Measurements from ENCODE around the gene TNIP1.

TNIP1 gene

GRCh38 chr5:151040211-151040747, 40.6 kb downstream of the TNIP1 start:
- no peak for DNase-seq (ENCODE audit: low read depth)

- no peak for DNase-seq (ENCODE audit: low read depth)
These were observed 41.2 kb downstream of the TNIP1 start for GRCh38 chr5:151039665-151040064.

GRCh38 chr5:151038801-151039238, 42.0 kb downstream of the TNIP1 start:
- no peak for DNase-seq (ENCODE audit: low read depth)

- DNase-seq (ENCODE audit: low read depth) = no peak
These were observed 42.5 kb downstream of the TNIP1 start for GRCh38 chr5:151038412-151038745.

DNA sequence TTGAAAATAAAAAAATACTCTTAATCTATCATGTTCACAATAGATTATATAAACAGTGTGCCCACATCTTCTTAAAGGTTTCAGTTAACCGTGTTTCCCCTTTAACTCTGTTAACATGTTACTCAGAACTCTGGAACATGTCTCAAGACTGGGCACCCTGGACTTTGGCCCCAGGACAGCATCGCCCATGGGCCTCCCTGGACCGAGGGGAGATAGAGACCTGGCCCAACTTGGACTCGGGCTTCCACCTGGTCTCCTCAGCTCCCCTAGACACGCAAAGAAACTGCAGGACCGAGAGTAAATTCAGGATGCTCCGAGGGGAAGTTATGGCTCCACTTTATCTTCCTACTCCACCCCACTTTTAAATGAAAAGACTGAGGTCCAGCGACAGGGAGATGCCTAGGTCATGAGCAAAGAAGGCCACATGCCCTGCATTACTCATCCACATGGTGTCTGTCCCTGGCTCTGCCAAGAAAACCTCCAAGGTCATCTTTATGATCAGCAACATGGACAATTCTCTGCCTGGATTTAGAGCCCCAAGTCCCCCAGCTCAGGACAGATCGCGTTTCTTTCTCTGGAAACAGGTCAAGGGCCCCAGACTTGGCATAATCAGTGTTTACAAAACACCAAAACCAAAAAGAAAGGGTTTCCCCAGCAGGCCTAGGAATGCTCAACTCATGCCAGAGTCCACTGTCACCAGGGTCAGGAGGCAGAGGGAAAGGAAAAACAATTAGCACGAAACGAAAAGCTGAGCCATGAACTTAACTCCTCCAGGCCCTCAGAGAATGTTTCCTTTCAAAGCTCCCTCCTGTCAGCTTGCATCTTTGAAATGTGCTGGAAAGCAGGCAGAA, 43.0 kb downstream of the TNIP1 start:
- DNase-seq (ENCODE audit: low read depth) = peak; percentile 60

DNA sequence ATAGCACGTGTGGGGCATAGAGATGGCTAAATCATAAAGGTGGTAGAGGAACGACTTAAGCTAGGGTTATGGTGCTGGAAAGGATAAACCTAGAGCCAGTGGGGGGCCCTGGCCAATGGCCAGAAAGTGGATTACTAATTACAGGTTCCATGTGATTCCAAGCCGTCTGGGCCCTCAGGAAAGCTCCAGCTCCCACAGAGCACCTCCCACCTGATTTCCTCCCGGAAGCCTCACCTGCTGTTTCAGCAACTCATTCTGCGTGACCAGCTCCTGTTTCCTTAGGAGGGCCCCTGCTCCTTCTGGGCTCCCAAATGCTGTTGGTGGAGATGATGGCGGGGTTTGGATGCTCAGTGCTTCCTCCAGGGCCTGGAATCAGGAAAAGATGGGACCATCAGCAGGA, 44.3 kb downstream of the TNIP1 start:
- DNase-seq (ENCODE audit: low read depth) = no peak

- DNase-seq (ENCODE audit: low read depth) = no peak
These were observed 46.1 kb downstream of the TNIP1 start for GRCh38 chr5:151034422-151035379.

GRCh38 chr5:151033217-151033934, 47.5 kb downstream of the TNIP1 start:
- no peak for DNase-seq (ENCODE audit: low read depth)

DNA sequence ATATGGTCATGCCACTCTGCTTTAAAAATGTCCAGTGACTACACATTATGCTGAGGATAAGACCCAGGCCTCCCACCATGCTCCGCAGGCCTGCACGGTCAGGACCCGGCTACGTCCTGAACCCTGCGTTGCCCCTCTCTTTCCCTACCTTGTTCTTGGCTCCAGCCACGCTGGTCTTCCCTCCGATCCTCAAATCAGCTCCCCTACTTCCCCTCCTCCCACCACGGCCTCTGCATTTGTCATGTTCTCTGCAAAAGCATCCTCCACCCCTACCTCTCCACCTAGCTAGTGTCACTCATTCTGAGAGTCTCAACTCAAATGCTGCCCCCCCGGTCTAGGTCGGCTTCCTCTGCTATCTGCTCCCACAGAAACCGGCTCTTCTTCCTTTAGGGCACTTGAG, 49.3 kb downstream of the TNIP1 start:
- DNase-seq (ENCODE audit: low read depth) = no peak

GRCh38 chr5:151030379-151030778, 50.5 kb downstream of the TNIP1 start:
- no peak for DNase-seq (ENCODE audit: low read depth)

- no peak for DNase-seq (ENCODE audit: low read depth)
These were observed 50.8 kb downstream of the TNIP1 start for GRCh38 chr5:151030056-151030336.

DNA sequence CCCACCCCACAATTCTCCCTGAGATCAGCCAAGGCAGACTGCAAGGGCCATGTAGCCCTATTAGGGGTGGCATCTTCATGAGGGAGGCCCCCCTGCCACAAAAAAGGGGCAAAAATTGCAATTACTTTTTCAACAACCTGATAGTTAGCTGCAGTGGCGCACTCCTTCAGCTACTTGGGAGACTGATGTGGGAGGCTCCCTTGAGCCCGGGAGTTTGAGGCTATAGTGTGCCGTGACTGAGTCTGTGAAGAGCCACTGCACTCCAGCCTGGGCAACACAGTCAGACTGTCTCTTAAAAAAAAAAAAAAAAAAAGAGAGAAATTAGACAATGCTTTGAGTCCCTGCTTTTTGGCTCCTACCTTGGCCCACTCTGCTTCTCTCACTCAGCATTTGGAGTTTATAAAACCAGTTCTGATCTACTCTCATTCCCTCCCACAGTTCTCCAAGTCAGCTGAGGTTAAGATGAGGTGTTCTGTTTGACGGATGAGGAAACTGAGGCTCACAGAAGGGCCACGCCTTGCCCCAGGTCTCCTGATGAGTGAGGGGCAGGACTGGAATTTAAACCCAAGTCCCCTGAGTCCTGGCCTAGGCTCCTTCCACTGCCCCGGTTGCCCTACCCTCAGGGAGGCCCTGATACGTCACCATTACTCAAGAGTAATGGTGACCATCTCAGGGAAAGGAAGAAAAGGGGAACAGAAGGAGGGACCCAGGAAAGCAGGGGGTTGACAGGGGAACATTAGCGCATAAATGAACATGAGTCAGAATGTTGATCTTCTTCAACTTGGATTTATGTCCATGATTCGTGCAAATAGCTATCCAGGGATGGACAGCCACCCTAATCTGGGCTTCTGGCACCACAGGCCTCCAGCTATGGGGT, 51.4 kb downstream of the TNIP1 start:
- no peak for DNase-seq (ENCODE audit: low read depth)

- no peak for DNase-seq (ENCODE audit: low read depth)
These were observed 52.1 kb downstream of the TNIP1 start for GRCh38 chr5:151028717-151029116.

- no peak for DNase-seq (ENCODE audit: low read depth)
These were observed 52.8 kb downstream of the TNIP1 start for GRCh38 chr5:151027961-151028479.

DNA sequence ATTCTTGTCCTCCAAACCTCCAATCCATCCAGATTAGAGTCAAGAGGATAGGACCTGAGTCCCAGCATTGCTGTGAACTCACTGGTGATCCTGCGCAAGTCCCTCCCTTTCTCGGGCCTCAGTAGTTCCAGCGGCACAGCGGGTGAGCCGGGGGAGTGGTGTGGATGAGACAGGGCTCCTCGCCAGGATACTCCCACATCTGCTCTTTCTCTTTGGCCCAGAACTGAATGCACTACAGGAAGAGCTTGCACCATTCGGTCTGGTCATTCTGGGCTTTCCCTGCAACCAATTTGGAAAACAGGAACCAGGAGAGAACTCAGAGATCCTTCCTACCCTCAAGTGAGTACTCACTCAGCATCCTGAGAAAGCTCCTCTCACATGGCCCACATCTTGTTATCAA, 54.2 kb downstream of the TNIP1 start:
- no peak for DNase-seq (ENCODE audit: low read depth)

- DNase-seq (ENCODE audit: low read depth) = no peak
These were observed 54.7 kb downstream of the TNIP1 start for GRCh38 chr5:151026088-151026487.

- DNase-seq (ENCODE audit: low read depth) = no peak
These were observed 55.6 kb downstream of the TNIP1 start for GRCh38 chr5:151025250-151025606.

DNA sequence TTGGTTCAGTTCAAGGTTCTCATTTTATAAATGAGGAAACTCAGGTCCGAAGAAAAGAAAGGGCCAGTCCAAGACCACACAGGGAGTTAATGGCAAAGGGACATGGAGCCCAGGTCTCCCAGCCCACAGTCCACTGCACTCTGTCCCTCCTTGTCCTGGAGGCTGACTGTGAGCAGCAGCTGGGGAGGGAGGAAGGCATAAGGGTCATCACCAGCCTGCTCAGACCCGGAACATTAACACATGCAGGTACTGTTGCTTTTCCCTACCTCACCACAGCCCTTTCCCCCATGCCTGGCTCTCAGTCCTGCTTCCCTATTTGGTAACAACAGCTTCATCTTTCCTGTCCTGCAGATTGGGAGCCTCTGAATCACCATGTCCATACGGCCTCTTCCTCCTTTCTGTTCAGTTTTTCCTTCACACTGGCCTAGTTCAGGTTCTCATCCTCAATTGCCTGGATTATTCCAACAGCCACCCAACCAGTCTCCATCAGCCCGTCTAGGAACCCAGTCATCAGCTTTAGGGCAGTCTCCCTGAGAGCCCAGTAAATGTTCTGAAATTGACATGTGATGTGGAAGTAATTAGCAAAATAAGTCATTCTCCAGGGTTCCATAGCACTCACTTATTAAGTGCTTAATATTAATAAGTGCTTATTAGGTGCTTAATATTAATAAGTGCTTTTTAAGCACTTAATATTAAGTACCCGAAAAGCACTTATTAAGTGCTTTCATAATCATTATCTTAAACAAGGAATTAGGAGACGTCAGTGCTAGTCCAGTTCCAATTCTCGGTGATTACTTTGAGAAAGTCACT, 56.2 kb downstream of the TNIP1 start:
- DNase-seq (ENCODE audit: low read depth) = no peak

- DNase-seq (ENCODE audit: low read depth) = peak; percentile 24
These were observed 57.2 kb downstream of the TNIP1 start for GRCh38 chr5:151023651-151024050.

- DNase-seq (ENCODE audit: low read depth) = peak; percentile 44
These were observed 57.7 kb downstream of the TNIP1 start for GRCh38 chr5:151023047-151023615.

All from iris pigment epithelial cell (primary cell).